Measurements from ENCODE around the gene RASA4.
"Not testable (repeated sequence)": the region's sequence is repeated elsewhere in the genome, so short reads cannot be mapped to it uniquely, and the experiment has no call there.

RASA4 gene

DNA sequence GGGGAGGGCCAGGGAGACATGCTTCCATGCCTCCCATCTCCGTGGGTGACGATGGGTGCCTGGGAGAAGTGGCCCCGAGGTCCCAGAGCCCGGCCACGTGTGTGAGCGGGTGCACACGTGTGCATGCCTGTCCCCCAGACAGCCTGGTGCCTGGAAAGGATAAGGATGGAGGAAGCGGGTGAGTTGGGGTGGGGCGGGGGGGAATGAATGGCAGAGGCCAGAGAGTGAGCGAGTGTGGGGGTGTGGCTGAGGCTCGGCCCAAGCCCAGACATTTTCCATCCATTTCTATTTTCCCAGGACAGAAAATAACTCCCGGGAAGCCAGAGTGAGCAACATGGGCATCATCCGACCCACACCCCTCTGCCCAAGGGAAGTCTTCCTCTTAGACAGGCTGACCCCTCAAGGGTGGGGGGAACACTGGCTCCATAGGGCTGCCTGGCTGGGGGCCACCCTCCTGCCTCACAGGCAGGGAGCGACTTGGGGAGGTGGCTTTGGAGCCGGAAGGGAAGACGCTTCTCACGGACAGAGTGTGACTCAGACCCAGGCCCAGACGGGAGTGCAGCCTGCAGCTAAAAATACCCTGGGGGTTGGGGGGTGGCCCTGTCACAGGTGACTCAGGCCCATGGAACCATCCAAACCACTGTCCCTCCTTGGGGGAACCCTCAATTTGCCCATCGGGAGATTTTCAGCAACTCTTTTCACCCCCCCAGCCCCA, 12.0 kb downstream of the RASA4 start:
- H3K27ac ChIP-seq, result not testable (repeated sequence)

- H3K27ac ChIP-seq, result not testable (repeated sequence)
Observed at GRCh38 chr7:102602317-102602716, 14.2 kb downstream of the RASA4 start.

- not testable (repeated sequence) for H3K27ac ChIP-seq
Observed at GRCh38 chr7:102599699-102600098, 16.9 kb downstream of the RASA4 start.

DNA sequence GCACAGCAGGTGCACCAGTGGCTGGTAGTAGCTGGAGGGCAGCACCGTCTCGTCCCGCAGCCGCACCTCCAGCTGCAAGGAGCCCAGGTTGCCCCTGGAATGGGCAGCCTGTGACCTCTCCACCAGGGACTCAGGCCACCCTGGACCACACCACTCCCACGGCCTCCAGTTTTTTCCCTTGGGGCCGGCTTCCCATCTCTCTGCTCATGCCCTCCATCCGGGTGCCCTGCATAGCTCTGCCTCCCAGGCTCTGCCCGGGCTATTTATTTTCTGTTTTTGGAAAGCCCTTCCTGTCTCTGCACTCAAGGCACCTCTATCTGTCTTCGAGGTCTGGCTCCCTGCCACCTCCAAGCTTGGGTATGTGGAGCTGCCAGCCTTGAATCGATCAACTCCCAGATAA, 20.5 kb downstream of the RASA4 start:
- H3K27ac ChIP-seq, result not testable (repeated sequence)

GRCh38 chr7:102593637-102594334, 22.8 kb downstream of the RASA4 start:
- not testable (repeated sequence) for H3K27ac ChIP-seq

- H3K27ac ChIP-seq, result not testable (repeated sequence)
Observed at GRCh38 chr7:102592477-102593019, 24.0 kb downstream of the RASA4 start.

DNA sequence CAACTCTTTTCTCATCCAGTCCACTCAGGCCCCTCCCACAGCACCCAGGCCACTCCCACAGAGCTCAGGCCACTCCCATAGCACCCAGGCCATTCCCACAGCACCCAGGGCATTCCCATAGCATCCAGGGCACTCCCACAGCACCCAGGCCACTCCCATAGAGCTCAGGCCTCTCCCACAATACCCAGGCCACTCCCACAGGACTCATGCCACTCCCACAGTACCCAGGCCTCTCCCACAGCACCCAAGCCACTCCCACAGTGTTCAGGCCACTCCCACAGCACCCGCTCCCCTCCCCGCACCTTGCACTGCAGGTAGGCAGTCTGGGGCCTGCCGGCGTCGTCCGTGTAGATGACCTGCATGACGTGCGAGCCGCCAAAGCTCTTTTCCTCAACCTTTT, 26.7 kb downstream of the RASA4 start:
- H3K27ac ChIP-seq, result not testable (repeated sequence)

GRCh38 chr7:102583495-102583894, 33.1 kb downstream of the RASA4 start:
- not testable (repeated sequence) for H3K27ac ChIP-seq

DNA sequence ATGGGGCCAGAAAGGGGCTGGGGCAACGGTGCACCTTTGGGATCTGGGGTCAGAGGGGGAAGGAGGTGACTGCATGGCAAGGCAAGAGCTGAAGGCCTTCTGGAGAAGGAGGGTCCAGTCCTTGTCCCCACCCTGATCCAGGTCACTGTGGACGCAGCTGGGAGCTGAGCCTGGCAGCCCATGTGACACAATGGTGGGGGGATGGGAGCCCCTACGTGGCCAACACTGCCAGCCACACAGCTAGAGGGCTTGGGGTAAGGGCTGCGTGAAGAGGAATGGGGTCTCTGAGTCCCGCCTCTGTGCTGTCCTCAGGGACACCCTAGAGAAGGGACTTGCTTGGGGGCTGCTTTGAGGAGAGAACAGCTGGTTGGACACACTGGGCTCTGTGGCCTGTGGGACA, 34.8 kb downstream of the RASA4 start:
- not testable (repeated sequence) for H3K27ac ChIP-seq

- not testable (repeated sequence) for H3K27ac ChIP-seq
Observed at GRCh38 chr7:102578486-102578885, 38.1 kb downstream of the RASA4 start.

DNA sequence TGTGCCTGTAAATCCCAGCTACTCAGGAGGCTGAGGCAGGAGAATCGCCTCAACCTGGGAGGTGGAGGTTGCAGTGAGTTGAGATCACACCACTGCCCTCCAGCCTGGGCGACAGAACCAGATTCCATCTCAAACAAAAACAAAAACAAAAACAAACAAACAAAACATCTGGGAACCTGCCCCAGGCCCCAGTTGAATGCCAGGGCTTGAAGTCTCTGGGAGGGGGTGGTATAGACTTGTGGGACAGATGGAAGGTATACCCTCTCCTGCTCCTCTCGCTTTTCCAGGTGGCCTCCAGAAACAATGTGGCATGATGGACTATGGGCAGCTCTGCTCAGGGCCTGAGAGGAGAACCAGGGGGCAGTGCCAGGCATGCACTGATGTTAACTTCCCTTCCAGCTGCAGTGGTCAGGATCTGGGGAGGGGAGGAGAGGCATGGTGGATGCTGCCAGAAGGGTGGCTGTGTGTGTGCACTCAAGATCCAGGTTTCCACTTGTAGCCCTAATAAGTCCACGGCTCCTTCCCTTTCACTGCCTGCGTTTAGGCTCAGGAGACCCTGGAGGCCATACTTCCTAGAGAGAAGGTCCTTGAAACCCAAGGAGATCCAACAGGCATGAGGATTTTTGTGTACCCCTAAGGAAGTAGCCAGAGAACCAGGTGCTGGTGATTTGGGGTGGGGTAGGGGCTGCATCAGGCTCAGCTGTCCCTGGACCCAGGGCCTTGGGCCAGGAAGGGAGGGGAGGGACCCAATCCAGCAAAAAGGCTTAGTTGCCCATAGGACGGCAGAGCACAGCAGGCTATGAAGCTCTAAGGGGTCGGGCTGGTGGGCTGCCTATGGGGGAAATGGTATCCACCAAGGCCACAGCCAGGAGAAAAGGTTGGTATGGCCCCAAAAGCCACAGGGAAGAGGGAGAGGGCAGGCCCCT, 39.0 kb downstream of the RASA4 start:
- H3K27ac ChIP-seq, result peak overlapping the region; percentile 40; the same call in 1 of the 2 replicates

GRCh38 chr7:102576363-102576762, 40.2 kb downstream of the RASA4 start:
- not testable (repeated sequence) for H3K27ac ChIP-seq

GRCh38 chr7:102574607-102575006, 41.9 kb downstream of the RASA4 start:
- not testable (repeated sequence) for H3K27ac ChIP-seq

DNA sequence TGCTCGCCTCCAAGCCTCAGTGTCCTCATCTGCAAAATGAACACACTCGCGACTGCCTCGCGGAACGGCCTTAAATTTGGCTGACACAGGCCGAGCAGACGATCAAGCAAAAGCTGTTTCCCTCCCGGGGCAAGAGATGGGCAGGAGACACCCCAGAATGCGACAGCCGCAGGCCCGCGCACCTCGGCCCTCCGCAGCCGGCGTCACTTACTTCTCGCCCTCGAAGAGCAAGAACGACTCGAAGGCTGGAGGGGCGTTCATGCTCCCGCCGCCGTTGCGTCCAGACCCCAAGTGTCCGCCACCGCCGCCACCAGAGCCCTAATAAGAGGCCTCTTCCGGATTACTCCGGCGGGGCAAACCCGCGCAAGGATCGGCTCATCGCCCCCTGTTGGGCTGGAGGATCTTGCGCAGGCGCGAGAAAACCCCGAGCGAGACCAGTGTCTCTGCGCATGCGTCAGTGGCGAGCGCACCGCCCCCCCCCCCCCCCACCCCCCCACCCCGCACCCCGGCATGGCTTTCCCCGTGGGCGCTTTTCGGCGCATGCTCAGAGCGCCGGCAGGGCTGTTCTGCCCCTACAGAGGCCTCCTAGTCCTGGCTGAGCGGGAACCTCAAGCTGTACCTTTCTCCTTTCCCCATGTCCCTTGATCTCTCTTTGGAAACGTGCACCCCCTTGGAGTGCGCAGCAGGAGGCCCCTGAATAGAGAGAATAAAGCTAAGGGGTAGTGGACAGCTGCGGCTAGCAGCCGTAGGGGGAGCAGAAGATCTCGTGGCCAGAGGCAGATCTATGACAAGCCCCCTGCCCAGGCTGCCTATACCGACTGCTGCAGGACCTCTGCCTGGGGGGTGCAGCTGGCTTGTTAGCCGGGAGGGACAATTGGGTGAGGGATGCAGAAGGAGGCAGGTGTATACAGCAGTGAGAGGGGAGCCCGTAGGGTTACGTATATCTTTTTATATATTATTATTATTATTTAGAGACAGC, 44.0 kb downstream of the RASA4 start, which contains the start of gene POLR2J3:
TSS of gene POLR2J3 (minus strand) at position 323 of the 979 bp plus-strand sequence. CDS start at position 261, 62 bp downstream.
- TF ChIP-seq CTCF (conservative IDR thresholded peaks at IDR 0.05), result peak; percentile 72
- peak within 1 kb of the TSS; percentile 49; the same call in 1 of the 2 replicates for H3K27ac ChIP-seq

GRCh38 chr7:102568620-102569019, 47.9 kb downstream of the RASA4 start:
- H3K27ac ChIP-seq, result not testable (repeated sequence)

DNA sequence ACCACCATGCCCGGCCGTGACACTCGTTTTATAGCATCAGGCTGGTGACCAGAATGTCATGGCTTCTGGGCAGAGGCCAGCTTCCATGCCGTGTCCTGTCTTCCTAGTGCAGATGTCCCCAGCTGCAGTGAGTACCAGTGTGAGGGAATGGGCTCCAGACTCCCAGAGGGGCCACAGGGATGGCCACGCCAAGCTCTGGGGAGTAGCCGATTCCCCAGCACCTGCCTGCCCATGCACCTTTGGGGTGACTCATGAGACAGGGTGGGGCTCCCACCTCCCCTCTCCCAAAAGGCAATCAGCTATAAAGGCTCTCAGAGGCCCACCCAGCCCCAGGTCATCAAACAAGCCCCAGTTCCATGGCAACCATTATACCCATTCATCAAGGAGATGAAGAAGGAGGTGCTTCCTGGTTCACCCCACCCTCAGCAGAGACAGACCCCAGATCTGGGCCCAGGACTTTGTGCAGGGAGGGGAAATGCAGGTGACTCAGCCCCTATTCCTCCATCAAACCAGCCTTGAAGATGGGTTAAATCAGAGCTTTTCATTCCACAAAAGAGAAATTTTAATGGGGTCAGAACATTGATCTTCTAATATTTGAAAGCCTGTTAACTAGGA, 65.6 kb downstream of the RASA4 start, which contains the start of gene SPDYE2:
TSS of gene SPDYE2 (plus strand) at position 419 of the 615 bp plus-strand sequence. CDS start 2,030 bp downstream, outside the sequence.
- not testable (repeated sequence) for H3K27ac ChIP-seq

DNA sequence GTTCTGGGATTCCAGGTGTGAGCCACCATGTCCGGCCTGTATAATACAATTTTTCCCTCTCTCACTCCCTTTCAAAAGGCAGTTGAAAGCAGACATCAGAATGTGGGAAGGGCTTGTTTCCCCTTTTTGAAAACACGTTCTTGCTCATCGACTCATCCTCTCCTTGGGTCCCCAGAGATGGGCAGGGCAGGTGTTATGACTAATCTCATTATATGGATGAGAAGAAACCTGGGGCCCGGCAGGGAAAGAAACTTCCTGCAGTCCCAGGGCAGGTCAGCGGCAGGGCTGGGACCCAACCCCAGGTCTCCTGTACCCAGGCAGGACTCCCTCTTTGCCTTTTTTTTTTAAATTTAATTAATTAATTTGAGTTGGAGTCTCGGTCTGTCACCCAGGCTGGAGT, 70.2 kb downstream of the RASA4 start:
- H3K27ac ChIP-seq, result not testable (repeated sequence)

DNA sequence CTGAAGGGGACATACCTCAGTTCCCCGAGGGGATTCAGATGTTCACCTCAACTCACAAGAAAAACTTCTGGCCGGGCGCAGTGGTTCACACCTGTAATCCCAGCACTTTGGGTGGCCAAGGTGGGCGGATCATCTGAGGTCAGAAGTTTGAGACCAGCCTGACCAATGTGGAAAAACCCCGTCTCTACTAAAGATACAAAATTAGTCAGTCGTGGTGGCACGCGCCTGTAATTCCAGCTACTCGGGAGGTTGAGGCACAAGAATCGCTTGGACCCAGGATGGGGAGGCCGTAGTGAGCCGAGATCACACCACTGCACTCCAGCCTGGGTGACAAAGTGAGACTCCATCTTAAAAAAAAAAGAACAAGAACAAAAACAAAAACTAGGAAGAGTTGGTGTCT, 71.3 kb downstream of the RASA4 start:
- not testable (repeated sequence) for H3K27ac ChIP-seq

Data from VCaP (cell line).